ENCODE data around the gene GALNT5.
A peak's percentile ranks its signal among the peaks of the same experiment; 100 is the strongest.

Gene GALNT5

DNA sequence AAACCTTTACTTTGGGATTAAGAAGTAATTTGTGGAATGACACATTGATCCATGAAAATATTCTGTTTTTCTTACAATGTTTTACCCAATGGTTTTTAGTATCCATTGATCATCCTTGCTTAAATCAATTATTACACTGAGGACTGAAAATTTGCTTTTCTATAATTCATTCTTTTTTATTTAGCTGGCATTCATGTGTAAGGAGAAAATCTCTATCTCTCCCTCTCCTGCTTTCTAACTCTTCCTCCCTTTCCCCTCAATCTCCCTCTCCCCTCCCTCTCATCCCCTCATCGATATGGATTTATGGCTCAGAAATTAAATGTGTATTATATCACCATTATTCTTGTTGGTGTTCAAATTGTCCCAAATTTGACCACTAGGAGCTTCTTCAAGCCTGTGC, 29.7 kb downstream of the GALNT5 start:
- DNase-seq, result no peak

DNA sequence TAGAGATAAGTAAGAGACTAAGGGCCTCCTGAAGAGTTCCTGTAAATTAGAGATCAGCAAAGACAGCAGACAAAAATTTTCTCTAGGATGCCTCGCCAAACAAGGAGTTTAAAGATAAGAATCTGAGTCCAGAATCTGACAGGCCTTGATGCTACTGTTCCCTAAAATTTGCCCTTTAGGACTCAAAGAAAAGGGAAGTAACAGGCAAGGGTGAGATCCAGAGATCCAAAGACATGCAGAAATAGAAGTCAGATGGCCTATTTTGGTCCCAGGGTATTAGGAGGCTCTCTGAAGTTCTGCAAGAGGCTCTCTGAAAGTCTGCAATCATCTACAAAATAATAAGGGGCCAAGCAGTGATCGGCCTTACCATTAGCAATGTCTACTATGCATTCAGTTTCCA, 33.0 kb downstream of the GALNT5 start:
- no peak for DNase-seq

DNA sequence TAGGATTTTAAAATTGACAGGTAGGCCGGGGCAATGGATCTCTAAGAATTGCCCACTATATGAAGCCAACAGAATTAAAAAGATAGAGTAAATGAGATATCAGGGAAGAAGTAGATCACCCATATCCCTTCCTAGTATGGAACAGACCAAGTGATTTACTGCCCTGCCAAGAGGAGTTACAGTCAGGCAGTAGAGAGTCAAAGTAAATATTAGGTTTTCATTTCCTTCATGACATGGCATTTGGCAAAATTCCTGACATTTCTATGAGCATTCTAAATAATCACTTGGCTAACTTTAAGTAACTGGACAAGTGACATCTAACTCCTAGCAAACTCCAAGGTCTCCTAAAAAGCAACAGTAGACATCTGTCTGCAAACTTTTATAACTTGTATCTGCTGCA, 33.5 kb downstream of the GALNT5 start:
- no peak for DNase-seq

DNA sequence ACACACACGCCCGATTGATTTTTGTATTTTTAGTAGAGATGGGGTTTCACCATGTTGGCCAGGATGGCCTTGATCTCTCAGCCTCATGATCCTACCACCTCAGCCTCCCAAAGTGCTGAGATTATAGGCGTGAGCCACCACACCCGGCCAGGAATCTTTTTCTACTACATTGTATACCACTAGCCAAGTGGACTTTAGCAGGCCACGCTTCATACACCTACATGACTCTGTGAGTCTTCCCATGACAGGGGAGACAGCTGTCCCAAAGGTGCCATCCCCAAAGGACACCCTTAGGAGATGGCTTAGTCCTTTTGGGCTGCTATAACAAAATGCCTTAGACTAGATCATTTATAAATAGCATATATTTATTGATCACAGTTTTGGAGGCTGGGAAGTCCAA, 35.3 kb downstream of the GALNT5 start:
- DNase-seq, result no peak

DNA sequence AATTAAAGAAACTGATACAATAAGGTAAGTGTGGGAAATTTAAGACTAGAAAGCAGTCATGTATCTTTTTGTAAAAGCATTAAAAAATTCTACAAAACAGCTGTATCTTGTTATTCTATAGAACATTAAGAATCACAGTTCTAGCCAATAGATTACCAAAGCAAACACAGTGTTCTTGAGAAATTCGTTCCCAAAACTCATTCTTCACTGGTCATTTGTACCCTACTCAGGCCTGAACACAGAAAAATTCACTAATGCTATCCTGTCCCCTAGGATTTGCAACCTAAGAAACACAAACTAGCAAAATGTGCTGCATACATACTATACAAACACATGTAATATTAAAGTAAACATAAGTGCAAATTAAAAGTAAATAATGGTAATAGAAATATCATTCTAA, 39.0 kb downstream of the GALNT5 start:
- no peak for DNase-seq

DNA sequence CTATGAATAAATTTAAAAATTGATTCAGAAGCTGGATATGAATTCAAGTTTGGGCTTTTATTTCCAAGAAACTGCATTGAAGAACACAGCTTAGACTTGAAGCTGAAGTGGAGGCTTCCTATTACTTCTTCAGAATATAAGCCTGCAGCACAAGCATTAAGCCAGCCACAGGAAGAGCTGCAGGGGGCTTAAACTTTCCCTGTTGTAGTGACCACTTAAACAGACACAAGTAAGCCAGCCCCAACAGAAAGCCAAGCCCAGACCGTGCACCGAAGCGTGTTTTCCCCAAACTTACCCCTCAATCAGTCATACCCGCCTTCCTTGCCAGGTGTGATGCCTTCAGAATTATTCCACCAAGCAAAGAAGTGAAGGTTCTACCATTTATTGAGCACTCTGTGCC, 39.5 kb downstream of the GALNT5 start:
- no peak for DNase-seq

DNA sequence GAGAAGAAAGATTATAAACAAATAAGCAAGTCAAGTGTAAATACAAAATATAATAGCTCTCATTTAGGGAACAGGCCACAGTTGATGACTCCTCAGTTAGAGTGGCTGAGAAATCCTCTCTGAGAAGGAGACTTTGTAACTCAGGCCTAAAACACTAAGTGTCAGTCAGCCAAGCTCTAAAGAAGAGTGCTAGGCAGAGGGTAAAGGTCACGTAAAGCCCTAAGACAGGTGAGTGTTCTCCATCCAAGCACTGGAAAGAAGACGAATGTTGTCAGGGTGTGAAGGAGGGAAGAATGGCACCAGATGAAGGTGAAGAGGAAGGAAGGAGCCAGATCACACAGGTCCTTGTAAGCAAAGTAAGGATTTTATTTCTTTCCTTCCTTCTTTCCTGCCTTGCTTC, 43.8 kb downstream of the GALNT5 start:
- no peak for DNase-seq

DNA sequence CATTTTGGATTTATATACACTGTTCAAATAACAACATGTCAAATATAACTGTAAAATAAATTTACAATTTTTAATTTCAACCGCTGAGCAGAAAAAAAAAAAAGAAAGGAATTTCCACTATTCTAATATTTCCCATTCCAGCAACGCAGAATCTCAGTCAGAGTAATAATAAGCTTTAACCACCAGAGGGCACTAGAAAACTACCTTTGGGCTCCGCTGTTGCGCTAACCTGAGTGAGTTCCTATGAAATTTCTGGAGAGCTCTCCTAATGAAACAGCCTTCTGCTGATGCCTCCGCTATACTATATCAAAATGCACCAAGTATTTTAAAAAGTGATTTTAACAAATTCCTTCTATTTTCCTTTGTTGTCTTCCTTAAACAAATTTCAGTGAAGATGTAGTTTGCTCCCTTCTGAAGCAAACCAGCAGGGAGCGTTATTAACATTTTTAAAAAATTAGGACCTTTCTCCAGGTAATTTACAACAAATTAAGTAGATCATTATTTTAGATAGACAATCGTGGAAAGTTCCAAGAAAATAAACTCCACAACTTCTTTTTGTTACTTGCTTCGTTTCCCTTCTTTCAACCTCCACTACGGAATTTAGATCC, 45.1 kb downstream of the GALNT5 start:
- peak in 16 of 56 donors; percentile 0 to 46 (median 15) for DNase-seq

DNA sequence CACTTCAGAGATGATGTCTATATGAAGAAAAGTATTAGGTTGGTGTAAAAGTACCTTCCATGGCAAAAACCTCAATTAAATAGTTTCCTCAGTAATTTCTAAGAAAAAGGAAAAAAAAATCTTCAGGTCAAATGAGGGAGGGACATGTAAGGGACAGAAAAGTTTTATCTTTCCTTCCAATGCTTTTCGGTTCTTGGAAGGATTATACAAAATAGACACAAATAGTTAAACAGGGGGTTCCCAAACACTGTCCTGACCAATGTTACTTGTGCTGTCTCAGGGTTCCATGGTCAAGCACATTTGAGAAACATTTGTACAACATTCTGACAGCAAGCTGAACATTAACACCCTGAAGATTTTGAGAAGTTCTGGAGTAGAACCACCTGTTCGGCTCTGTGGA, 46.1 kb downstream of the GALNT5 start:
- DNase-seq, result no peak

DNA sequence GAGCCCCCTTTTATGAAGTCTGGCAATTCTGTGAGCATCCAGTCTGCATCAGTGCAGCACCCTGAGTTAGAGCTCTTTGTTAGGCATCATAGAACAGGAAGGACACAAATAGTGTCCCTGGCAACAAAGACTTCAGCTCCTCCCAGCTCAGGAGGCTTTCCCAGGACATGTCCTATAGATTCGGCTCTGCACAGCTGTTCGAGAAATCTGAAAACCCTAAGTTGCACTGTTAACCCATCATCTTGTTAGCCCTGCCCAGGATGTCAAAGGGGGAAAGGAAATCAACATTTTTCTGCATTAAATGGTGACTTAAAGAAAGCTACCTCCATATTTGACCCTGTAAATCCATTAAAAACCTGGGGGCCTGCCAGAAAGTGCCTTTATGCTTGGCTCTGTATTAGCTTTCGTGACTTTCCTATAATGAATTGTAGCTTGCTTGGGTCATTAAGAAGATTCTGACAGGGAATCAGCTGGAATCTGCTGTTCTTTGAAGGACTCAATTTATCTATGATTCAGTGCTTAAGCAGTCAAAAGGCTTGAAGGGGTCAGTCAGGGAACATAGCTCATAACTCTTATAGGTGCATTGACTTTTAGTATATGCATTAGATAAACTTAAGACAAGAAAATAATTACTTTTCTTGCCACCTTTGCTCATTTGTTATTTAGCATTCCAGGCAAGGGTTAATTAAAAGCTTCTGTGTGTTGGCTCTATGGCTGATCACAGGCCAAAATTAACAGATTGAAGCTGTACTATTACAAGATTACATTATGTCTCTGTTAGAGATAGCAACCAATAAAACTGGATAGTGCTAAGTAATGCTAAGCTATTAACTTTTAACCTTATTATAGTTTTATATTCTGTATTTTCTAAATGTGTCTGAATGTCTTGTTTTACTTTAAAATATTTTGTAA, 47.6 kb downstream of the GALNT5 start:
- no peak for DNase-seq

DNA sequence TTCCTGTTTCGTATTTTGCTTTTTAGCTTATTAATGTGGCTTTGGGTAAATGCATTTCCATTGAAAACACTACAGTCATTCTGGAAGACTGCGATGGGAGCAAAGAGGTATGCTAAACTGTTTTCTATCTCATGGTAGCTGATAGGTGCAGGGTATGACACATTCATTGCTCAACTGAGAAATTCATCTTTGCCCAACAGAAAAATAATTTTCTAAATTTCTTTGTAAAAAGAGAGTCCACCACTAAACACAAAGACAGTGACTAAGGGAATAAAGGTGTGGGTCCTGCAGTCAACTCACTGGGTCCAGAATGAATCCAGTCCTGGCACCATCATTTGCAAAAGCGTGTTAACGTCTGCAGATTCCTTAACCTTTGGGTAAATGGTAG, 48.2 kb downstream of the GALNT5 start:
- no peak for DNase-seq

DNA sequence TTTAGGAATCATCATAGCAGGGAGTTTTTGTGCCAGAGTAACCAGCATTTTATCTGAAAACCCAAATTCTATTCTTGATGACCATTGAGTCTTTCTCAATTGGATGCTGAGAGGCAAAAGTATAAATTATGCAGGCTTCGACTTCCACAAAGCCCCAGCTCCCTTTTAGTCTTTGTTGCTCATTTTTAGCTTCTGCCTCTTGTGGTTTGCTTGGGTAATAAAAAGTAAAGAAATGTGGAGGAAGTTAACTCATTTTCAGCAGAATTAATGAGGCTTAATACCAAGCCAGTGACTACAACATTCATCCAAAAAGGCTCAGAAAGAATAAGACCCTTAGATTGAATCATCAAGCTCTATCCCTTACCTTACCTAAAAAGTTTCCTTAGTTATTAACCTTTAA, 49.5 kb downstream of the GALNT5 start:
- no peak for DNase-seq

DNA sequence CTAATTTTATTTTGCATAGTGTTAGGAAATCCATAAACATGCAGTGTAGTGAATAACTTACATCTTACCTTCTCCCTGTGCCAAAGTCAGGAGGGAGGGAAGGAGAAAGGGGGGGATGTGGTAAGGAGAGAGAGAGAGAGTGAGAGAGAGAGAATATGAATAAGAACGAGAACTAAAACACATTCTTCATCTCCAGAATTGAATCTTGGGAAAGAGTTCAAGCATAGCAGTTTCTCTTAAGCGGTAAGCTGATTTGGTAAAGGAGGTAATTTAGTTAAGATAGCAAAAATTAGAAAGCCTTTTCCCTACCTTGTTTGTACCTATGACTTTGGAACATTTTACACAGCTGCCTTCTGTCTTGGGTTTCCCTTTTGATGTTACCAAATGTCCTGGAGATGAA, 52.4 kb downstream of the GALNT5 start:
- no peak for DNase-seq

DNA sequence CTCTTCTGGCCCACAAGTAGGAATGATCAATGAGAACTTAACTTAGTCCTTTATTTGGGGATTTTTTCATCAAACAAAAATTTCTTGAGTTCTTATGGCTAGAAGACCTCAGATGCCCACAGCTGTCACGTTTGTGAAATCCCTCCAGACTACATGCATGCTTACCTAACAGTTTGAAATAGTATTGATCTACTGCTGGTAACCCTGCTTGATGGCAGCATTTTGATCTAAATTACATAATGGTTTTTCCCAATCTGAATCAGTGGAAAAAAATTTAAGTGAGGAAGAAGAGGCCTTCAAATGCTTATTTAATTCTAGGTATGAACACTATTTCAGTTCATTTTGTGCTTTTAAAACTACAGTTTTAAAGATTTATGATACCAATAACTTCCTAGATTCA, 54.2 kb downstream of the GALNT5 start:
- no peak for DNase-seq

DNA sequence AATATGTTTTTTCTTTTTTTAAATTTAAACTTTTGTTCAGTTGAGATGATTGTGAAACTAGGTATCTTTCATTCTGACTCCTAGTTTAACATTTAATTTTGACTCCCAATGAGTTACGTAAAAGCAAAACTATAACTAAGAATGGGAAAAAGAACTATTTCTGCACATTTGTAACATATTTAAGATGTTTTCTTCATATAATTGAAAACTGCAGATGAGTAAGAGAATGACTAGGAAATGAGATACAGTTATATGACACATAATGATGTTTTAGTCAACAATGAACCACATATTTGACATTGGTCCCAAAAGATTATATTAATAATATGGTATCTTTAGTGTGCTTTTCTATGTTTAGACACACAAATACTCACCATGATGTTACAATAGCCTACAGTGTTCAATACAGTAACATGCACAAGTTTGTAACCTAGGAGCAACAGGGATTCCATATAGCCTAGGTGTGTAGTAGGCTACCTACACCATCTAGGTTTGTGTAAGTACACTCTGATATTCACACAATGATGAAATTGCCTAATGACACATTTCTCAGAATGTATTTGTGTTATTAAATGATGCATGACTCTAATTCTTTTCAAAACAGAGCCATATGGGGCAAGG, 55.5 kb downstream of the GALNT5 start:
- no peak for DNase-seq

DNA sequence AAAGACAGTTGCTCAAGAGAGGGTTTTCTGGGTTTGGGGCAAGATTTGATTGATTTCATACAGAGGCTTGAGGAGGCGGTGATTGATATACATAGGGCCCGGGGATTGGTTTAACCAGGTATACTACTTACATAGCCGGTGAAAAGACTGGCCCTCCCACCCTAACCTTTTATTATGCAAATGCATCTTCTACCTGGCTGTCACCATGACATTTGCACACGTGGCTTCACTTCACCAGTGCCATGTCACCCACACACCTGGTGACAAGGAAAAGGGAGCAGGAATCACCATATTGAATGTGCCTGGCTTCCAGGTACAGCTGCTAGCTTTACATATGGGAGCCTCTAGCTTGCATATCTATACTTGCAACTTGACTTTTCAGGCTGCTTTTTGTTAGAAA, 58.4 kb downstream of the GALNT5 start:
- no peak for DNase-seq

DNA sequence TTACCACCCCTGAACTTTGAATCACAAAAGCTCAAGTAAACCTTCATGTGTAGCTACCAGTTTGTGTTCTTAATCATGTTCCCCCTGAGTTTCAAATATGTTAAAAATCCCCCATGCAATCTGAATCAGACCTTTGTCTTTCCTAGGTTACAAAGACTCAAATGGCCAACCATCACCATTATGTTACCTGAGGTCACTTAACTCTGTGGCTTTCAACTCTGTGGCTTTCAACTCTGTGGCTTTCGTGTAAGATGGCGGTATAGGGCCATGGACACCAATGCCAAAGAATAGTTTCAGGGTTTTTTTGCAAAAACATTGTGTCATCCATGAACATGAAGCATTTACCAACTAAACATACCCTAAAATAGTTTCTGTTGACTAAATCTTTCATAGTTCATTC, 61.4 kb downstream of the GALNT5 start:
- no peak for DNase-seq

DNA sequence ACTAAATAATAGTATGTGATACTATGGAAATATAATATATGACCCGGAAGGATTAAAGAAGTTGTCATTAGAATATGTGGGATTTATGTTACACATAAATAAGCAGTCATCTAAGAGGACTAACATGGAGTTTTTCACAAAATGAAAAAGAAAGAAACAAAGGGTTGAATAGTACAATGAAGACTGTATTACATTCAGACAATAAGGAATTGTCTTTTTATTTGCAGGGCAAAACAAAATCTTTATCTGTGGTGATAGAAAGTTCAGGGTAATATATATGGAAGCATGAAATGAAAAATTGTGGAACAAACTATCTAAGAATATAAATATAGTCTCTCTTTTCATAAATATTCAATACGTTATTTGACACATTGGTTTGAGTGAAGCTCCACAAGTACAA, 62.3 kb downstream of the GALNT5 start:
- no peak for DNase-seq

DNA sequence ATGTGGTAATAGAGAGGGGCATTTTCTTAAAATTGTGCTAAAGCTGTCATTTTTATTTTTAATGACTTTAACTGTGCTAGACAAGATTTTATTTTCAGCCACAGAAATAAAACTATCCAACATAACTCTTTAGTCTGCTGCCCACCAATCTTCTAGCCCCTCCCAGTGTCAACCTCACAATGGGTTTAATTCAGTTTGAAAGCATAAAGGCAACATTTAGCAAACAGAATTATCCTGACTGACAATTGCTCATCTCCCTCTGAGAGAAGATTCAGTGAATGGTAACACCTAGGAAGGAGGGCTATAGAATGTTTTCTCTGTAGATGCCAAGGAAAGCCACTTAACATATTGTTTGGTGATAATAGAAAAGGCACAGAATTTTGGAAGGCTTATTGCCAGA, 62.9 kb downstream of the GALNT5 start:
- DNase-seq, result peak in 2 of 56 donors; percentile 16 to 25

DNA sequence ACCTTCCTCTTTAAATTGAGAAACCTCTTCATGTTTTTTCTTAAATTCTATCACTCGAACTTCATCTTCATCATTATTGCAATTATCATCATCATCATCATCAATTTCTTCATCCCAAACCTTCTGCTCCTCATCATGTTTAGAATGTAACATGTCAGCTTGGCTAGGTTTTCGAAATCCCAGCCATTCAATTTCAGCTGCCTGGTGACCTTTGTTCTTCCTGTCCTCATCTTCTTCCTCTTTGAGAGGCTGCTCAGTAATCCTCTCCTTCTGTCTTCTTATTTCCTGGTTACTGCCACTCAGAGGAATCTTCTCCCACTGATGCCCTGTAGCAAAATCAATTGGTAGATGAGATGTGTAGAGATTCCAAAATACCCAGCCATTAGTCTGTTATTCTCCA, 64.0 kb downstream of the GALNT5 start:
- DNase-seq, result no peak

DNA sequence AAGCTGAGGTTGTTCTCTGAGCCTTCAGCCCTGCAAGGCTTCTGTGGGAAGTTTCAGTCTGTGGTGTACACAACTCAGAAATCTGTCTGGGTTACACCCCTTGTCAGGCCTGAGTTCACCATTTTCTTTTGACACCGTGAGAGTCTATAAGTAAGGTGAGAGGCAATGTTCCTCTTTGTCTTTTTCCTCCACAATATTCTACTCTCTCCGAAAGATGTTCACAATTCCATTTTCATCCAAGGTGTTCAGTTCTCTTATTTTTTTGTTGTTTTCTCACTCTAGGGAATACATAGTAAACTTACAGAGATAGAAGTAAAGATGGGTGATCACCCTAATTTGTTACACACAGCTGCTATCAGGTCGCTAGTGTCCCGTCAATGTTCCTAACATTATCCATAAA, 64.9 kb downstream of the GALNT5 start:
- DNase-seq, result no peak

DNA sequence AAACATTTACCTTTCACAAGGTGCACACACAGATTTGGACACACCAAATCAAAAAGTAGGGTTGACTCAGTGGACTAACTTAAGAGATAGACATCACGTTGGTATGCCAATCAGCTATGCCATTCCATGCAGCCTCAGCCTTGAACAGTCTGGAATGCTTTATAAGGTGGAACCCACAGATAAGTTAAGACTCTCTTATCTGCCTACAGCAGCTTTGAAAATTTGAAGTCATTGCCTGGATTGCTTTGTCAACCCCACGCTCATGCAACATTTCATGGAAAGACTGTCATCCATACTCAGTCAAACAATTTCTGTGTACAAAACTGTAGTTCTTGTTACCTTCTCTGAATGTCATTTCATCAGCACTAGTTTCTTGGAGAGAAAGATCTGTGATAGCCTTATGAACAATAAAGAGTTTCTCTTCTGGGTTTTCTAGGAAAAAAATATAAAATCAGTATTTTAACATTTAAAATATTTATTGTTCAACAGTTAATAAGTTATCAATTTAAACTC, 66.9 kb downstream of the GALNT5 start:
- DNase-seq, result no peak

DNA sequence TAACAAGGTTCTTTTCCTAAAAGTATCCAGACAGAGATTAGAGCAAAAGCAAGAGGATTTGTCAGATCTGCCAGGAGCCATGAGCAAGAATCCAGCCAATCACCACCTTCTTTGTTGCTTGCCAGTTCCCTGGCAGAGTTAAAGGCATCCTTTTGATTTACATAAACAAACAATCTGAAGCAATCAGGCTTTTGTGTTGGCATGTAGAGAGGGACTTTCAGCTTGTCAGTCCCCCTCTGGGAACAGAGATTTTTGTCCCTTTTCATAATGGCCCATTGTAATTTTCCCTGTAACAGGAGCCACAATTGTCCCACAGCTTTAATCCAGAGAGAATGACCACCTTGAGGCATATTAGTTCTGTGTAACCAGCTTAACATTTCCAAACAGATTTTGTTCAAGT, 68.3 kb downstream of the GALNT5 start, which contains the start of gene ERMN:
ERMN (minus strand) TSS at position 39 of the 400 bp plus-strand sequence. CDS start 182 bp downstream, outside the sequence.
- peak in 44 of 56 donors; percentile 5 to 80 (median 52) for DNase-seq
